Body of pancreas (tissue), 4 donors: ENCODE measurements around the gene PPP6R2. TPM values are rescaled to one million over a fixed set of nuclear protein-coding genes. Genes with fewer than 3 reads are reported as not detected.
A peak's percentile ranks its signal among the peaks of the same experiment; 100 is the strongest.

ENCODE experiments used
- ATAC-seq: fragments of 150-250 bp; one replicate; pipeline ENCODE4 v1.9.1; 2016
- DNase-seq, 4 donors: peaks; one replicate each; pipeline ENCODE4 v3.0.0-alpha.2; 2019
- H3K27ac ChIP-seq, 4 donors: fragments of 200-600 bp; sonication (generic); 1 replicate in 3 of 4; 2 replicates in 1 of 4; pipeline versions ENCODE4 v1.5.1 to v1.6.1; 2016 to 2019; ENCODE audit warnings: mild to moderate bottlenecking in 1 of 4, mixed read lengths in 1 of 4, moderate library complexity in 1 of 4
- H3K27me3 ChIP-seq, 2 donors: fragments of 200-600 bp; sonication (generic); one replicate each; pipeline ENCODE4 v1.6.0; 2016; ENCODE audit warnings: mild to moderate bottlenecking in 1 of 2
- H3K36me3 ChIP-seq, 2 donors: fragments of 200-600 bp; sonication (generic); replicated peaks in 1 of 2; 2 replicates each; pipeline ENCODE4 v1.5.1; 2016; ENCODE audit warnings: low read depth in 2 of 2; ENCODE audit not compliant: insufficient read depth in 1 of 2
- H3K4me1 ChIP-seq: fragments of 200-600 bp; sonication (generic); one replicate; pipeline ENCODE4 v1.6.0; 2016
- H3K4me3 ChIP-seq, 2 donors: fragments of 200-600 bp; sonication (generic); 1 replicate in 1 of 2; 2 replicates in 1 of 2; pipeline ENCODE4 v1.5.1; 2016 to 2019
- H3K9me3 ChIP-seq, 3 donors: fragments of 200-600 bp; sonication (generic); 1 replicate in 2 of 3; 2 replicates in 1 of 3; pipeline ENCODE4 v1.5.1; 2016
- CTCF ChIP-seq, 7 experiments: fragments of 450-650 bp in 4 of 7; fragments of 200-600 bp in 3 of 7; sonication (generic) in 3 of 7; IDR thresholded peaks; one replicate each; pipeline ENCODE4 v1.5.1; 2016 to 2019; ENCODE audit warnings: antibody characterized with exemption in 7 of 7
- POLR2A ChIP-seq, 3 donors: fragments of 450-650 bp; IDR thresholded peaks; one replicate each; pipeline ENCODE4 v1.6.1; 2016; ENCODE audit warnings: antibody characterized with exemption in 3 of 3, mild to moderate bottlenecking in 2 of 3
- WGBS, 2 donors: methylation state at CpG; one replicate each; pipeline ENCODE4 v1.1.5; 2017; 5-methylcytosine and 5-hydroxymethylcytosine counted together
- intact Hi-C: fragments of 100-400 bp; cut with DNase I; formaldehyde crosslinking; loops from one replicate; pipeline ENCODE4 v1.15.1; 2023
- total RNA-seq, 2 donors: library from RNA; depleted of rRNA; stranded (reverse); fragments of >200 nt; gene quantifications; one replicate each; pipeline ENCODE4 v1.1.0, GENCODE V29; 2016

PPP6R2 gene
- total RNA-seq, 2 donors from 2014 or later, result 48.8 to 53.4 TPM

- ATAC-seq (no peak), DNase-seq (peak in 1 of 4 donors; percentile 42)
- H3K9me3 ChIP-seq, result no peaks in the 10 kb centered on the region
- TF ChIP-seq POLR2A (IDR thresholded peaks at IDR 0.05), result no peak
- TF ChIP-seq CTCF (IDR thresholded peaks at IDR 0.05), result peak in 3 of 7 experiments; percentile 18 to 46 (median 32)
- intact Hi-C loops, result no loop called here
- H3K4me3 ChIP-seq, result no peak overlapping the region
- no peaks in the 10 kb centered on the region for H3K36me3 ChIP-seq
- H3K27me3 ChIP-seq, result no peaks in the 10 kb centered on the region
- no peak overlapping the region for H3K27ac ChIP-seq
- peaks cover 56% of the 10 kb centered on the region for H3K4me1 ChIP-seq
- WGBS, 2 donors, result 57 to 60% methylated on average over 6 of the region's 6 CpGs
Observed at GRCh38 chr22:50473088-50473487, 130.0 kb downstream of the PPP6R2 start.

GRCh38 chr22:50473855-50474671 is 130.9 kb downstream of the PPP6R2 start:
- Histone ChIP-seq H3K4me3 (peak overlapping the region; percentile 47 to 77), H3K9me3 (no peaks in the 10 kb centered on the region), H3K36me3 (no peaks in the 10 kb centered on the region), H3K27me3 (no peaks in the 10 kb centered on the region), H3K4me1 (peaks cover 54% of the 10 kb centered on the region), H3K27ac (peak overlapping the region; percentile 77 to 87 (median 84))
- TF ChIP-seq CTCF (IDR thresholded peaks at IDR 0.05), result peak in 1 of 7 experiments; percentile 15
- peak; percentile 25 to 56 (median 50) for TF ChIP-seq POLR2A (IDR thresholded peaks at IDR 0.05)
- DNase-seq, result peak; percentile 54 to 66 (median 60)
- intact Hi-C loops, result no loop called here
- ATAC-seq, result peak; percentile 45
- WGBS, 2 donors, result 1 to 4% methylated on average over 29 to 59 of the region's 62 CpGs

- no peaks in the 10 kb centered on the region for H3K27me3 ChIP-seq
- peak within 1 kb of the TSS; percentile 77 to 87 (median 84) for H3K27ac ChIP-seq
- H3K4me1 ChIP-seq, result peaks cover 45% of the 10 kb centered on the region
- no peaks in the 10 kb centered on the region for H3K9me3 ChIP-seq
- TF ChIP-seq POLR2A (IDR thresholded peaks at IDR 0.05) (peak; percentile 48 to 61 (median 61)), CTCF (IDR thresholded peaks at IDR 0.05) (no peak)
- peak; percentile 93 to 96 (median 94) for DNase-seq
- H3K36me3 ChIP-seq, result no peaks in the 10 kb centered on the region
- intact Hi-C loops, result no loop called here
- peak within 1 kb of the TSS; percentile 47 to 77 for H3K4me3 ChIP-seq
- peak; percentile 97 for ATAC-seq
- 3 to 10% methylated on average over 6 to 74 of the region's 97 CpGs for WGBS, 2 donors
Observed at GRCh38 chr22:50474710-50475651, 131.9 kb downstream of the PPP6R2 start, which contains the start of gene SBF1. Gene SBF1 (minus strand): TSS chr22:50475035. CDS start chr22:50474840, 195 bp downstream.

- Histone ChIP-seq H3K9me3 (no peaks in the 10 kb centered on the region), H3K27ac (peak overlapping the region in 3 of 4 donors; percentile 52 to 87 (median 84)), H3K36me3 (no peaks in the 10 kb centered on the region), H3K4me3 (no peak overlapping the region), H3K4me1 (peaks cover 39% of the 10 kb centered on the region), H3K27me3 (no peaks in the 10 kb centered on the region)
- WGBS, 2 donors, result 90 to 92% methylated on average over 6 of the region's 6 CpGs
- no peak for DNase-seq
- TF ChIP-seq POLR2A (IDR thresholded peaks at IDR 0.05) (no peak), CTCF (IDR thresholded peaks at IDR 0.05) (no peak)
- intact Hi-C loops, result no loop called here
- ATAC-seq, result no peak
Observed at GRCh38 chr22:50475652-50476002, 132.5 kb downstream of the PPP6R2 start.
